Fibroblast of pulmonary artery (primary cell): ENCODE data around the gene LPAR5.

Source experiments
- DNase-seq: peaks from one replicate; pipeline ENCODE4 v3.0.0-alpha.2; 2010; ENCODE audit warnings: low read depth
- H3K4me3 ChIP-seq: replicated peaks from 2 replicates; pipeline ENCODE4 v1.5.1; 2011; ENCODE audit warnings: low read depth, mild to moderate bottlenecking, control low read depth, low read length, moderate library complexity
- CTCF ChIP-seq: IDR thresholded peaks from 2 replicates; pipeline ENCODE4 v1.5.1; 2011; ENCODE audit warnings: mild to moderate bottlenecking, control low read depth, low read length, inconsistent platforms; ENCODE audit errors: missing control alignments

The LPAR5 gene

DNA sequence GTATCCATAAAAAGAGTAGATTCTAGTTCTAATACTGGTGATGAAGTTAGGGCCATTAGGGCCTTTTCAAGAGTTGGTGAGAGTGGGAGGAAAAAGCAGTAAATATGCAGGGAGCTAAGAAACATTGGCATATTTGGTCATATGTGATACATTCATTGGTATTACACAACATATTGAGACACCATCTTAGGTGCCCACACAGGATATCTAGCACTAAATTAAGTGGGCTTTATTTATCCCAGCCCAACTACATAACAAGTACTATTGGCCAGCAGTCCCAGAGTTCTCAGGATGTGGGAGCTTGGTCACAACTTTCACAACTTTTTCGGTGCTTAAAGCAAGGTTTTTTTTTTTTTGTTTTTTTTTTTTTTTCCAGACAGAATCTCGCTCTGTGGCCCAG, 29.1 kb upstream of the LPAR5 start:
- H3K4me3 ChIP-seq = no peak overlapping the region
- TF ChIP-seq CTCF = no peak
- no peak for DNase-seq

- H3K4me3 ChIP-seq = peak within 1 kb of the TSS; percentile 93
- peak; percentile 100 for DNase-seq
- TF ChIP-seq CTCF = no peak
Observed at GRCh38 chr12:6662906-6663742, 27.4 kb upstream of the LPAR5 start, which contains the start of gene ING4. ING4 (minus strand) TSS chr12:6663119; CDS start chr12:6663101, 18 bp downstream.

- DNase-seq = no peak
- H3K4me3 ChIP-seq = peak overlapping the region; percentile 93
- no peak for TF ChIP-seq CTCF
Observed at GRCh38 chr12:6662602-6662905, 26.8 kb upstream of the LPAR5 start.

GRCh38 chr12:6653987-6654386, 18.2 kb upstream of the LPAR5 start:
- no peak for DNase-seq
- no peak for TF ChIP-seq CTCF
- H3K4me3 ChIP-seq = no peak overlapping the region

GRCh38 chr12:6653342-6653741, 17.6 kb upstream of the LPAR5 start:
- DNase-seq = no peak
- no peak for TF ChIP-seq CTCF
- H3K4me3 ChIP-seq = no peak overlapping the region

DNA sequence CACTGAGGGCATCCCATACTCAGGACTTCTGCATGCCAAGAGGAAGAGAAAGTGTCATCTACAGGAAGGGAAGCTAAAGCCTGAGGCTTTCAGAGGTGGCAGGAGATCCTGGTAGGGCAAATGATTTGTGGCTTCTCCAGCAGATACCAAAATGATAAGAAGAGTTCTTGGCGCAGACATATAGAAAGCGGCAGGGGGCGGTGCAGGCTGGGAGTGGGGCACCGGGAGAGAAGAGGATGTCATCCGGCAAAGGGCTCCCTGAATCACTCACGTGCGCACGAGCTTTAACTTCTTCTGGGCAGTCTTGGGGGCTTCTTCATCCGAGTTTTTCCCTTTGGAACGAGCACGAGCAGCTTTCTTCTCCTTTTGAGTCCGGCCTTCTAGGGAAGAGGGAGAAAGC, 16.6 kb upstream of the LPAR5 start:
- DNase-seq = no peak
- no peak overlapping the region for H3K4me3 ChIP-seq

More for the DNA sequence above, 16.6 kb upstream of the LPAR5 start:
- TF ChIP-seq CTCF = no peak
